Measurements from ENCODE around the gene TMPRSS3.
A peak's percentile ranks its signal among the peaks of the same experiment; 100 is the strongest.

The TMPRSS3 gene

DNA sequence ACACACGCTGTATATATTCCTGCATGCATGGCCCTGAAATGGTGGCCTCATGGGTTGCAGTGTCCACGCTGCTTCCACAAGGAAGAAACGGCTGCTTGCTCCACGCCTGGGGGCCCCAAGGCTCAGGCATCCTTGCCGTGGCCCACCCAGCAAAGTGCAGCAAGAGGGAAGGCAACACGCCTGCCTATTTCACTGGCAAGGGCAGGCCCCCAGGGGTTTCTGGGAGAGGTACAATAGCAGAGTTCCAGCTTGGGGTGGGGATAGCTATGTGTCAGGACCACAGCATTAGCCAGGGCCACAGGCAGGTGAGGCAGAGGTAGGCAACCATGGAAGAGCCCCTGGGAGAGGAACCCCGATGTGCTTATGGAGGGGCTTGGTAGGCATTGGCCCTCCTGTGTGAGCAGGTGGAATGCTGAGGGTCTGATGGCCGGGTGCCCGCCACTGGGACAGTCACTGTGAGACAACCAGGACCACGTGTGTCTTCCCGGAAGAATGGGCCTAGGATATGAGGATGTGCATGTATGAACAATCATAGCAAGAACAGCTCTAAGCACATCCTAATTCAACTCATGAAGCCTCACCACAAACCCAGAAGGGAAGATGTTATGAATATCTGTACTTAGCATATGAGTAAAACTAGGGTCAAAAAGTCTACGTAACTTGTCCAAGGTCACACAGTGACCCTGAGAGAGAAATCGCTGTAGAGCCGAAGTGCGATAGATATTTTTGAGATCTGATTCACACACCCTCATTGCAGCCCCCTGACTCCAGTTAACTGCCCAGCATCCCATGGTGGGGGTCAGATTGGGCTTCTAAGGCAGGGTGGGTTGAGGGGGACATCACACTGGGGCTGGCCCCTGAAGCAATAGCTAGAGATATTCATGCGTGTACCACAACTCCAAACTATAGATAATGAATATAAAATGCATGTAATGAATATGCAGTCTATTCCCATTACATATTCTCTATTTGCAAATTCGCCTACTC lies 56.8 kb downstream of the TMPRSS3 start:
- DNase-seq (ENCODE audit: extremely low read depth, low read depth) = no peak
- TF ChIP-seq, protein P1, sequence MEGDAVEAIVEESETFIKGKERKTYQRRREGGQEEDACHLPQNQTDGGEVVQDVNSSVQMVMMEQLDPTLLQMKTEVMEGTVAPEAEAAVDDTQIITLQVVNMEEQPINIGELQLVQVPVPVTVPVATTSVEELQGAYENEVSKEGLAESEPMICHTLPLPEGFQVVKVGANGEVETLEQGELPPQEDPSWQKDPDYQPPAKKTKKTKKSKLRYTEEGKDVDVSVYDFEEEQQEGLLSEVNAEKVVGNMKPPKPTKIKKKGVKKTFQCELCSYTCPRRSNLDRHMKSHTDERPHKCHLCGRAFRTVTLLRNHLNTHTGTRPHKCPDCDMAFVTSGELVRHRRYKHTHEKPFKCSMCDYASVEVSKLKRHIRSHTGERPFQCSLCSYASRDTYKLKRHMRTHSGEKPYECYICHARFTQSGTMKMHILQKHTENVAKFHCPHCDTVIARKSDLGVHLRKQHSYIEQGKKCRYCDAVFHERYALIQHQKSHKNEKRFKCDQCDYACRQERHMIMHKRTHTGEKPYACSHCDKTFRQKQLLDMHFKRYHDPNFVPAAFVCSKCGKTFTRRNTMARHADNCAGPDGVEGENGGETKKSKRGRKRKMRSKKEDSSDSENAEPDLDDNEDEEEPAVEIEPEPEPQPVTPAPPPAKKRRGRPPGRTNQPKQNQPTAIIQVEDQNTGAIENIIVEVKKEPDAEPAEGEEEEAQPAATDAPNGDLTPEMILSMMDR (IDR thresholded peaks at IDR 0.05; ENCODE audit: low read depth, low read length) = no peak

DNA sequence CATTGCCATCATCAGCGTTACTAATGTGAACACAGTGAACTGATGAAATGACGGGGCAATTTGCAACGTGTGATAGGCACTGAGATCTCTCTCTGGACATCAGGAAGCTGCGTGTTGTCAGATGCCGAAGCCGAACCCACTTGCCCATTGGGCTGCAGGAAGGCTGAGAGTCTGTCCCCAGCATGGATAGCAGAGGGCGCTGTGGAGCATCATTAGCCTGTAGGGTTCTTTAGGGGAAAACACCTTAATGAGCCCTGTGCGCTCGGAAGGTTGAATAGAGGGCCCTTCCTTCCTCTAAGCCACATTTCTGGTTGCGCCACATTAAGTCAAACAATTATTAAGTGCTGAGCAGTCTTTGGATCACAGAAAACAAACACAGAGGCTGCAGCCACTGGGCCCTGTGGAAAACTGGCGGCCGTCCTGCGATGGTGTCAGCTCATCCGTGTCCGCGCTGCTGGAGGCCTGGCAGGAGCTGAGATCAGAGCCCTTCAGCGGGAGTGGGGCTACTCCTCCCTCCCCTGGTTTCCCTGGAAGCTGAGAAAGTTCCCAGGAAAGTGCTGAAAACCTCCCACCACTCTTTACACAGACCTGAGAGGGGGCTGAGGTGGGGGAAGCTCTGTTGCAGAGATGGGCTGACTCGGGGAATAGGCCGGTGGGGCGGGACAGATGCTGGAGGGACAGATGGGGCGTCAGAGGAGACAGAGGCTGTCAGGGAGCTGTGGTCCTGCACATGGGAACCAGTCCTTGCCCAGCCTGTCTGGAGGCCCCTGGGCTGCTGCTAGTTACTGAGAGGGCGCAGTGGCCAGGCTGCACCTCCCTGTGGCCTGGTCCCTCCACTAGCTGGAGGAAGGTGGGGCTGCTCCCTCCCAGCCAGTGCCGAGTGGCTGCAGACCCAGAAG lies 57.8 kb downstream of the TMPRSS3 start:
- peak; percentile 4 for DNase-seq (ENCODE audit: extremely low read depth, low read depth)
- TF ChIP-seq, protein P1 (IDR thresholded peaks at IDR 0.05; ENCODE audit: low read depth, low read length) = peak; percentile 56

DNA sequence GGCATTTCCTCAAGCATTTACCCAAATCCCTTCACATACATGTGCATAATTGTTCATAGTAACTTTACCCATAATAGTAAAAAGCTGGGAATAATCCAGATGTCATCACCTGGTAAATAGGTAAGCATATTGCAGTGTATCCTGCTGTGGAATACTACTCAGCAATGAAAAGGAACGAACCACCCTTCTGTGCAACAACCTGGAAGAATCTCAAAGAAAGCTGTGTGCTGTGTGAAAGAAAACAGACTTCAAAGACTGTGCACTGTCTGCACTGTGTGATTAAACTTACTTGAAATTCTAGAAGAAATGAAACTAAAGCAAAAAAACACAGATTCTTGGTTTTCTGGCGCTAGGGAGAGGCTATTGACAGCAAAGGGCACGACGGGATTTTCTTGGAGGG lies 58.6 kb downstream of the TMPRSS3 start:
- TF ChIP-seq, protein P1 (IDR thresholded peaks at IDR 0.05; ENCODE audit: low read depth, low read length) = no peak

DNA sequence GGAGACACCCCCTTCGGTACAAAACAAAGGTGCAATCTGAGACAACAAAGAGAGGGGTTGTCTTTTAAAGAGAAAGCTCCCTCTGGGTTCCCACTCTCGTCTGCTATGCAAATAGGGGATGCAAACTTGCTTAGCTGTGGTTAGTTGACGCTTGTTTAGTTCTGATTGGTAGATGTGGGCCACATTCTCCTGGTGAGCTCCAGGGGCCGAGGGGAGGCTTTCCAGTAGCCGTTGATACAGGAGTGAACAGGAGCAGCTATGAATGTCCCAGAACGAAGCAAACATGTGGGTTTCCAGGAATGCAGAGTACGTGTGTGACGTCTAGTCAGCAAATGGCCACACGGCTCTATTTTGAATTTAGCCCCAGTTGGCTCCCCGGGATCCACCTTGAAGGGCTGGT lies 59.8 kb downstream of the TMPRSS3 start:
- no peak for DNase-seq (ENCODE audit: extremely low read depth, low read depth)
- TF ChIP-seq, protein P1 (IDR thresholded peaks at IDR 0.05; ENCODE audit: low read depth, low read length) = no peak

More for the DNA sequence above, 58.6 kb downstream of the TMPRSS3 start:
- no peak for DNase-seq (ENCODE audit: extremely low read depth, low read depth)

DNA sequence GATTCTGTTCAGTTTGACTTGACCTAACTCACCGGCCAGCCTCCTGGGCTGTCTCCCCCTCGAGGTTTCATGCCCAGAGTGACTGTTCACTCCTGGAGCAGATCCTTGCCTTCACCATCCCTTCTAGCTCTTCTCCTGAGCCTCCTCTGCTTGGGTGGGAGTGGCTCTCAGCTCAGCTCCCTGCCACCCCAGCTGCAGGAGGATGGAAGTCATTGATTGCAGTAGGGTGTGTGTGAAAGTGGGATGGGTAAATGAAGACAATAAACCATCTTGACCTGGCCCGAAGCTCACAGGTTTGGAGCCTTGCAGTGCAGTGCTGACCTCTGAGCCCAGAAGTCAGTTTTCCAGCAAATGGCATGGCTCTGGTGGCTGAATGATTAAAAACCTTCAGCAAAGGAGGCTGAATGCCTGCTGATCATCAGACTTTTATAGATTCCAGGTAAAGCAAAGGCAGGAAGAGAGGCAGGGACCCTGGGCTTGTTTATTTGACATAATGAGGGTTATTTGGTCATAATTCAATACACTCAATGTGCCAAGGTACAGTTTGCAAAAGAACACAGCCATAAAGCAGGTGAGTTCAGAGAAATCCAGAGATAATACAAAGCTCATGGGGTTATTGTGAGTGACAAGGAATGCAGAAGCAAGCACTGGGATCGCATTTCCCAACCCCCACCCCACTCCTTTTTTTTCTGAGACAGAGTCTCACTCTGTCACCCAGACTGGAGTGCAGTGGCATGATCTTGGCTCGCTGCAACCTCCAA lies 63.1 kb downstream of the TMPRSS3 start:
- no peak for DNase-seq (ENCODE audit: extremely low read depth, low read depth)
- TF ChIP-seq, protein P1 (IDR thresholded peaks at IDR 0.05; ENCODE audit: low read depth, low read length) = no peak

DNA sequence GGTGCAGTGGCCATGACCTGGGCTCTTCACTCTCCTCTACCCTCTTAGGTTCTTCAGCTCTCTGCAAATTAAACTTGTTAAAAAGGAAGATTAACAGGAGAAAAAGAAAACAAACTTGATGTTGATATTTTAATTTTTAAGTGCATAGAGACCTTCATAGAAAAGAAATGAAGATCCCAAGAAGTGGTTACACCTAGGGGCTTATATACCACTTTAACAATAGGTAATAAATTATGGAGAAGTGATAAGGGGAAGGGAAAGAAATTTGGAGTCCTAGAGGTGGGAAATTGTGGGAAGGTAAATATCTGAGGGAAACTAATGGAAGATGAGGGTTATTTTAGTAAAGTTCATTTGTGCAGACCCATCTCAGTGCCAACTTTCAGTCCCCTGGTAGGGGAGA lies 64.2 kb downstream of the TMPRSS3 start:
- TF ChIP-seq, protein P1 (IDR thresholded peaks at IDR 0.05; ENCODE audit: low read depth, low read length) = no peak
- no peak for DNase-seq (ENCODE audit: extremely low read depth, low read depth)
